ENCODE results near the gene ADGRB3. TPM values are rescaled to one million over a fixed set of nuclear protein-coding genes. Genes with fewer than 3 reads are reported as not detected.

ADGRB3 gene
- total and polyA plus RNA-seq, 2 experiments from 2014 or later, result not detected

DNA sequence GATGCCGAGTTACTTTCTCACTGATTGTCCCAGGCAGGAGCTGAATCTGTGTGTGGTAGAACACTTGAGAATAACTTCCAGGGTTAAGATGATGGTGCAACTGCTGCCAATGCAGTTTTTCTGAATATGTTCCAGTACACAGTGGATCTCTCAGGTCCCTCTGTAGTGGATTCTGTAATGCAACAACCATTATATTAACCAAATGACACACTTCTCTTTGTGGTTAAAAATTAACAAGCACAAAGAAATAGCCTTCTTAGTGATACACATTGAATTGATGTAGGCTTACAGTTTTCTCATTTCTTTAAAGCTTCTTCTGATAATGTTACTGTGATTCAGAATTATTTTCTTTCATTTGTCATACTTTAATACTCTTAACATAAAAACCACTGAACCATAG is 383.8 kb downstream of the ADGRB3 start:
- H3K4me1 ChIP-seq (ENCODE audit: insufficient read depth), result no peaks in the 10 kb centered on the region
- no peaks in the 10 kb centered on the region for H3K9me3 ChIP-seq (ENCODE audit: low read depth)
- no peaks in the 10 kb centered on the region for H3K79me2 ChIP-seq (ENCODE audit: insufficient read depth)
- H3K27me3 ChIP-seq (replicated peaks; ENCODE audit: insufficient read depth), result no peaks in the 10 kb centered on the region
- no peaks in the 10 kb centered on the region for H3K9me2 ChIP-seq (ENCODE audit: insufficient read depth)
- 60 to 64% methylated on average over 1 of the region's 1 CpG for WGBS, 2 experiments (ENCODE audit: low coverage in 1 of 2, low lambda C conversion rate in 2 of 2, missing lambda C conversion rate in 2 of 2)
- no peaks in the 10 kb centered on the region for H3F3A ChIP-seq (ENCODE audit: insufficient read depth)
- H2AFZ ChIP-seq, result no peak overlapping the region
- H3K4me3 ChIP-seq, result no peak overlapping the region
- no peak overlapping the region for H3K27ac ChIP-seq
- in situ Hi-C loops (cut with MboI), result no loop called here
- DNase-seq, result no peak
- no peak overlapping the region for H3K4me2 ChIP-seq (ENCODE audit: unreplicated experiment)
- no peaks in the 10 kb centered on the region for H3K36me3 ChIP-seq (ENCODE audit: low read depth)
- no peak for TF ChIP-seq EZH2phosphoT487 (IDR thresholded peaks at IDR 0.05; ENCODE audit: insufficient read depth, low read depth)
- TF ChIP-seq EZH2 (IDR thresholded peaks at IDR 0.05; ENCODE audit: insufficient read depth, poor library complexity, severe bottlenecking), result no peak
- H3K9ac ChIP-seq, result no peak overlapping the region
- no peaks in the 10 kb centered on the region for H4K20me1 ChIP-seq (ENCODE audit: insufficient read depth)

- Histone ChIP-seq H3K4me2 (ENCODE audit: unreplicated experiment) (no peak overlapping the region), H3K36me3 (ENCODE audit: low read depth) (no peaks in the 10 kb centered on the region), H3F3A (ENCODE audit: insufficient read depth) (no peaks in the 10 kb centered on the region), H3K27ac (no peak overlapping the region), H3K9ac (no peak overlapping the region), H3K4me1 (ENCODE audit: insufficient read depth) (no peaks in the 10 kb centered on the region), H3K9me3 (ENCODE audit: low read depth) (no peaks in the 10 kb centered on the region), H2AFZ (no peak overlapping the region), H3K79me2 (ENCODE audit: insufficient read depth) (no peaks in the 10 kb centered on the region), H3K4me3 (no peak overlapping the region), H3K9me2 (ENCODE audit: insufficient read depth) (no peaks in the 10 kb centered on the region), H4K20me1 (ENCODE audit: insufficient read depth) (no peaks in the 10 kb centered on the region), H3K27me3 (replicated peaks; ENCODE audit: insufficient read depth) (no peaks in the 10 kb centered on the region)
- in situ Hi-C loops (cut with MboI), result no loop called here
- peak; percentile 6 for DNase-seq
- no peak for TF ChIP-seq EZH2phosphoT487 (IDR thresholded peaks at IDR 0.05; ENCODE audit: insufficient read depth, low read depth)
- no peak for TF ChIP-seq EZH2 (IDR thresholded peaks at IDR 0.05; ENCODE audit: insufficient read depth, poor library complexity, severe bottlenecking)
- WGBS, 2 experiments (ENCODE audit: low coverage in 1 of 2, low lambda C conversion rate in 2 of 2, missing lambda C conversion rate in 2 of 2), result 32 to 34% methylated on average over 4 of the region's 4 CpGs
These were observed 384.8 kb downstream of the ADGRB3 start for GRCh38 chr6:69019832-69020231.

GRCh38 chr6:69022993-69023392 is 387.9 kb downstream of the ADGRB3 start:
- no peaks in the 10 kb centered on the region for H3K9me3 ChIP-seq (ENCODE audit: low read depth)
- no peak overlapping the region for H2AFZ ChIP-seq
- no peaks in the 10 kb centered on the region for H4K20me1 ChIP-seq (ENCODE audit: insufficient read depth)
- no peaks in the 10 kb centered on the region for H3F3A ChIP-seq (ENCODE audit: insufficient read depth)
- peak; percentile 36 for DNase-seq
- in situ Hi-C loops (cut with MboI), result no loop called here
- H3K9me2 ChIP-seq (ENCODE audit: insufficient read depth), result no peaks in the 10 kb centered on the region
- H3K4me2 ChIP-seq (ENCODE audit: unreplicated experiment), result no peak overlapping the region
- no peaks in the 10 kb centered on the region for H3K36me3 ChIP-seq (ENCODE audit: low read depth)
- no peak overlapping the region for H3K27ac ChIP-seq
- no peaks in the 10 kb centered on the region for H3K79me2 ChIP-seq (ENCODE audit: insufficient read depth)
- TF ChIP-seq EZH2phosphoT487 (IDR thresholded peaks at IDR 0.05; ENCODE audit: insufficient read depth, low read depth) (no peak), EZH2 (IDR thresholded peaks at IDR 0.05; ENCODE audit: insufficient read depth, poor library complexity, severe bottlenecking) (no peak)
- H3K4me1 ChIP-seq (ENCODE audit: insufficient read depth), result no peaks in the 10 kb centered on the region
- WGBS, 2 experiments (ENCODE audit: low coverage in 1 of 2, low lambda C conversion rate in 2 of 2, missing lambda C conversion rate in 2 of 2), result 0% methylated on average over 1 of the region's 1 CpG
- H3K9ac ChIP-seq, result no peak overlapping the region
- H3K27me3 ChIP-seq (replicated peaks; ENCODE audit: insufficient read depth), result no peaks in the 10 kb centered on the region
- H3K4me3 ChIP-seq, result no peak overlapping the region

DNA sequence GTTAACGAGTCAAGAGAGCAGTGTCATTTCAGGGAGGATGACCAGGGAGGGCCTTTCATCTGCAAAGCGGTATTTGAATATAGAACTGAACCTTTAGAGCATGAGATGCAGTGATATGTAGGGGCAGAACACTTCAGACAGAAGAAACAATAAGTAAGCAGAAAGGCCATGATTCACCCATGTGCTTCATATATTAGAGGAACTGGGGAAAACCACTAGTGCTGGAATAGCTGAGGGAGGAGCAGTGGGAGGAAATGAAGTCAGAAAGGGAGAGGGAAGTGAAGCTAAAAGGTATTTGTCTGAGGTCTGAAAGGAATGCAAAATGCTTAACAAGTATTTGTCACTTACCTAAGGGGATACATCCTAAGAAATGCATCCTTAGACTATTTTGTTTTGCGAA is 391.2 kb downstream of the ADGRB3 start:
- peak; percentile 22 for DNase-seq
- Histone ChIP-seq H3K27ac (no peak overlapping the region), H3K9me3 (ENCODE audit: low read depth) (no peaks in the 10 kb centered on the region), H2AFZ (no peak overlapping the region), H3K9ac (no peak overlapping the region), H3K79me2 (ENCODE audit: insufficient read depth) (no peaks in the 10 kb centered on the region), H3K4me2 (ENCODE audit: unreplicated experiment) (no peak overlapping the region), H3K36me3 (ENCODE audit: low read depth) (no peaks in the 10 kb centered on the region), H3K9me2 (ENCODE audit: insufficient read depth) (no peaks in the 10 kb centered on the region), H3K4me1 (ENCODE audit: insufficient read depth) (no peaks in the 10 kb centered on the region), H3K4me3 (no peak overlapping the region), H3F3A (ENCODE audit: insufficient read depth) (no peaks in the 10 kb centered on the region), H3K27me3 (replicated peaks; ENCODE audit: insufficient read depth) (no peaks in the 10 kb centered on the region), H4K20me1 (ENCODE audit: insufficient read depth) (no peaks in the 10 kb centered on the region)
- TF ChIP-seq EZH2 (IDR thresholded peaks at IDR 0.05; ENCODE audit: insufficient read depth, poor library complexity, severe bottlenecking) (no peak), EZH2phosphoT487 (IDR thresholded peaks at IDR 0.05; ENCODE audit: insufficient read depth, low read depth) (no peak)
- 55 to 62% methylated on average over 3 of the region's 3 CpGs for WGBS, 2 experiments (ENCODE audit: low coverage in 1 of 2, low lambda C conversion rate in 2 of 2, missing lambda C conversion rate in 2 of 2)
- in situ Hi-C loops (cut with MboI), result no loop called here

DNA sequence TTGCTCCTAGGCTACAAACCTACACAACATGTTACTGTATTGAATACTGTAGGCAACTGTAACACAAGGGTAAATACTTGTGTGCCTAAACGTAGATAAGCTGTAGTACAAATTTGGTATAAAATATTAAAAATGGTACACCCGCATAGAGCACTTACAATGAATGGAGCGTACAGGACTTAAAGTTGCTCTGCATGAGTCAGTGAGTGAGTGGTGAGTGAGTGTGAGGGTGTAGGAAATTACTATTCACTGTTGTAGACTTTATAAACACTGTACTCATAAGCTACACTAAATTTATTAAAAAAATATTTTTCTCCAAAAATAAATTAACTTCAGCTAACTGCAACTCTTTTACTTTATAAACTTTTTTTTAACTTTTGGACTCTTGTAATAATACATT is 391.6 kb downstream of the ADGRB3 start:
- Histone ChIP-seq H3K27me3 (replicated peaks; ENCODE audit: insufficient read depth) (no peaks in the 10 kb centered on the region), H4K20me1 (ENCODE audit: insufficient read depth) (no peaks in the 10 kb centered on the region), H3K36me3 (ENCODE audit: low read depth) (no peaks in the 10 kb centered on the region), H3K79me2 (ENCODE audit: insufficient read depth) (no peaks in the 10 kb centered on the region), H3K9ac (no peak overlapping the region), H3K9me2 (ENCODE audit: insufficient read depth) (no peaks in the 10 kb centered on the region), H3K4me1 (ENCODE audit: insufficient read depth) (no peaks in the 10 kb centered on the region), H2AFZ (no peak overlapping the region), H3F3A (ENCODE audit: insufficient read depth) (no peaks in the 10 kb centered on the region), H3K4me2 (ENCODE audit: unreplicated experiment) (no peak overlapping the region), H3K4me3 (no peak overlapping the region), H3K9me3 (ENCODE audit: low read depth) (no peaks in the 10 kb centered on the region), H3K27ac (no peak overlapping the region)
- TF ChIP-seq EZH2 (IDR thresholded peaks at IDR 0.05; ENCODE audit: insufficient read depth, poor library complexity, severe bottlenecking), result no peak
- TF ChIP-seq EZH2phosphoT487 (IDR thresholded peaks at IDR 0.05; ENCODE audit: insufficient read depth, low read depth), result no peak
- DNase-seq, result peak; percentile 6
- in situ Hi-C loops (cut with MboI), result no loop called here
- WGBS, 2 experiments (ENCODE audit: low coverage in 1 of 2, low lambda C conversion rate in 2 of 2, missing lambda C conversion rate in 2 of 2), result 30 to 36% methylated on average over 3 of the region's 3 CpGs
